ENCODE data around the gene SORCS3. TPM values are rescaled to one million over a fixed set of nuclear protein-coding genes. Genes with fewer than 3 reads are reported as not detected.

The SORCS3 gene
- total RNA-seq, 1 experiment from 2014 or later = not detected

DNA sequence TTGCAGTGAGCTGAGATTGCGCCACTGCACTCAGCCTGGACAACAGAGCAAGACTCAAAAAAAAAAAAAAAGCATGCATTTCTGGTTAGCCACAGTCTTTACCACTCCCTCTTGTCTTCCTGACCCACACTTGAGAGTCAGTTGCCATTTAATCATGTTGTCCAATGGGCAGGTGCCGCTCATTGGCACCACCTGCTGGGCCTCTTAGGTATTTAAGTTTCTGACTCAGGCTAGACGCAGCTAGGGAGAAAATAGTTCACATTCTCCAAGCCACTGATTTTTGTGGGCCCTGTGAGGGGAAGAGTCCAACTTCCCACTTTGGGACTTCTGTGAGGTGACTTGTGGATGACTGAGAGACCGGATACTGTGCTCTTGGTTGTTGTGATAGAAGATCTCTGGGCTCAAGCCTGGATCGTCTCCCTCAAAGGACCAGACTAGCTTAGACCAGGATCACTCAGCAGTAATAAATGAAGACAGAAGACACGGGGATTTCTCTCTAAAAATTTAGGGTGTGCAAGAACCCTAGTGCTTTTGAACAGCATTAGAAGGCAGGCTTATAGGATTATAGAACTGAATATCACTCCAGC lies 26.8 kb upstream of the SORCS3 start:
- H3K36me3 ChIP-seq (ENCODE audit: low read depth) = no peaks in the 10 kb centered on the region
- no peak overlapping the region for H2AFZ ChIP-seq
- H3K27ac ChIP-seq = no peak overlapping the region
- POLR2A ChIA-PET (ENCODE audit: unreplicated experiment) = no interaction called here
- TF ChIP-seq, protein P1, sequence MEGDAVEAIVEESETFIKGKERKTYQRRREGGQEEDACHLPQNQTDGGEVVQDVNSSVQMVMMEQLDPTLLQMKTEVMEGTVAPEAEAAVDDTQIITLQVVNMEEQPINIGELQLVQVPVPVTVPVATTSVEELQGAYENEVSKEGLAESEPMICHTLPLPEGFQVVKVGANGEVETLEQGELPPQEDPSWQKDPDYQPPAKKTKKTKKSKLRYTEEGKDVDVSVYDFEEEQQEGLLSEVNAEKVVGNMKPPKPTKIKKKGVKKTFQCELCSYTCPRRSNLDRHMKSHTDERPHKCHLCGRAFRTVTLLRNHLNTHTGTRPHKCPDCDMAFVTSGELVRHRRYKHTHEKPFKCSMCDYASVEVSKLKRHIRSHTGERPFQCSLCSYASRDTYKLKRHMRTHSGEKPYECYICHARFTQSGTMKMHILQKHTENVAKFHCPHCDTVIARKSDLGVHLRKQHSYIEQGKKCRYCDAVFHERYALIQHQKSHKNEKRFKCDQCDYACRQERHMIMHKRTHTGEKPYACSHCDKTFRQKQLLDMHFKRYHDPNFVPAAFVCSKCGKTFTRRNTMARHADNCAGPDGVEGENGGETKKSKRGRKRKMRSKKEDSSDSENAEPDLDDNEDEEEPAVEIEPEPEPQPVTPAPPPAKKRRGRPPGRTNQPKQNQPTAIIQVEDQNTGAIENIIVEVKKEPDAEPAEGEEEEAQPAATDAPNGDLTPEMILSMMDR (conservative IDR thresholded peaks at IDR 0.05) = peak; percentile 64
- TF ChIP-seq EZH2 (IDR thresholded peaks at IDR 0.05; ENCODE audit: low read depth) = no peak
- no peaks in the 10 kb centered on the region for H3F3A ChIP-seq (ENCODE audit: insufficient read depth, low read depth)
- H3K4me3 ChIP-seq = no peak overlapping the region
- no peaks in the 10 kb centered on the region for H3K9me3 ChIP-seq (ENCODE audit: insufficient read depth, low read depth)
- H3K9me2 ChIP-seq (ENCODE audit: insufficient read depth) = no peaks in the 10 kb centered on the region
- intact Hi-C loops (cut with micrococcal nuclease; ENCODE audit: unreplicated experiment) = loop anchor here (2.0 kb wide), 1 partner anchor 208 kb away; no protein-coding TSS in a partner anchor
- no peaks in the 10 kb centered on the region for H3K27me3 ChIP-seq (ENCODE audit: insufficient read depth, low read depth)
- no TSS peak for BruUV-seq (replicated peaks)
- peak in 1 of 2 experiments; percentile 25 for DNase-seq
- H3K4me2 ChIP-seq = no peak overlapping the region
- CTCF ChIA-PET = interaction anchor here (0.6 kb wide), 1 partner anchor 160 kb away, joined by 7 read pairs; no protein-coding TSS in a partner anchor
- H4K20me1 ChIP-seq (ENCODE audit: insufficient read depth) = no peaks in the 10 kb centered on the region
- no peaks in the 10 kb centered on the region for H3K79me2 ChIP-seq (ENCODE audit: low read depth)
- no peaks in the 10 kb centered on the region for H3K4me1 ChIP-seq (replicated peaks; ENCODE audit: insufficient read depth)

DNA sequence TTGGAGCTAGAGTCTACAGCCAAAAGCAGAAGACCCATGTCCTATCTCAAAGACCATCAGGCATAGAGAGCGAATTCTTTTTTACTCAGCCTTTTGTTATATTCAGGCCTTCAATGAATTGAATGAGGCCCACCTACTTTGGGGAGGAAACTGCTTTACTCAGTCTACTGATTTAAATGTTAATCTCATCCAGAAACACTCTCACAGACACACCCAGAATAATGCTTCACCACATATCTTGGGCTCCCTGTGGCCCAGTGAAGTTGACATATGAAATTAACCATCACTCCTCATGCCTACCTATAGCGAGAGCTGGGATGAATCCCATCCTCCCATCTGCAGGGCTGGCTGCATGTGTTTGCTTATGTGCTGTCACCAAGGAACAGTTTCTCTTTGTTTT lies 26.0 kb upstream of the SORCS3 start:
- H3K9me2 ChIP-seq (ENCODE audit: insufficient read depth) = no peaks in the 10 kb centered on the region
- no peaks in the 10 kb centered on the region for H3K27me3 ChIP-seq (ENCODE audit: insufficient read depth, low read depth)
- POLR2A ChIA-PET (ENCODE audit: unreplicated experiment) = no interaction called here
- no peak overlapping the region for H2AFZ ChIP-seq
- no peak overlapping the region for H3K4me3 ChIP-seq
- no peak overlapping the region for H3K4me2 ChIP-seq
- no peaks in the 10 kb centered on the region for H4K20me1 ChIP-seq (ENCODE audit: insufficient read depth)
- no peak for DNase-seq
- H3K36me3 ChIP-seq (ENCODE audit: low read depth) = no peaks in the 10 kb centered on the region
- no peak for TF ChIP-seq EZH2 (IDR thresholded peaks at IDR 0.05; ENCODE audit: low read depth)
- TF ChIP-seq, protein P1 (conservative IDR thresholded peaks at IDR 0.05) = no peak
- no peaks in the 10 kb centered on the region for H3F3A ChIP-seq (ENCODE audit: insufficient read depth, low read depth)
- H3K79me2 ChIP-seq (ENCODE audit: low read depth) = no peaks in the 10 kb centered on the region
- CTCF ChIA-PET = no interaction called here
- no peaks in the 10 kb centered on the region for H3K9me3 ChIP-seq (ENCODE audit: insufficient read depth, low read depth)
- intact Hi-C loops (cut with micrococcal nuclease; ENCODE audit: unreplicated experiment) = loop anchor here (2.0 kb wide), 1 partner anchor 208 kb away; no protein-coding TSS in a partner anchor
- no peak overlapping the region for H3K27ac ChIP-seq
- no TSS peak for BruUV-seq (replicated peaks)
- no peaks in the 10 kb centered on the region for H3K4me1 ChIP-seq (replicated peaks; ENCODE audit: insufficient read depth)

DNA sequence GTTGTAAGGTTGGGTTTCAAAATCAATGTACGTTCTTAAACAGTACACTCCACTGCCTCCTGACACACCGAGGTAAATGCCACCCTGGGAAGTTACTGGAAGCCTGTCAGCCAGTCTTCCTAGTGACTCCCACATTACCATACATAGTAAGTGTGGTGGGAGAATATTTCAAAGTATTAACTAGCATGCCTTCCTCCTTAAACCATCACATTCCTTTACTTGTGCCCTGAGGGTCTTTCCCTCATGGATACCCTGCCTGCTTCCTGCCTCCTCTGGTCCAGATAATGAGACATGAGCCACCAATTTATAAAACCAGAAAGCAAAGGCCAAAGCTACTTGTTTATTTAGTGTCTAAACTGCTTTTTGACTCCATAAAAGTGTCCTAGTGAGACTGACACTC lies 23.3 kb upstream of the SORCS3 start:
- POLR2A ChIA-PET (ENCODE audit: unreplicated experiment) = no interaction called here
- Histone ChIP-seq H3K4me2 (no peak overlapping the region), H3K9me2 (ENCODE audit: insufficient read depth) (no peaks in the 10 kb centered on the region), H3K27me3 (ENCODE audit: insufficient read depth, low read depth) (no peaks in the 10 kb centered on the region), H3K27ac (no peak overlapping the region), H3K4me3 (no peak overlapping the region), H3F3A (ENCODE audit: insufficient read depth, low read depth) (no peaks in the 10 kb centered on the region), H2AFZ (no peak overlapping the region), H3K79me2 (ENCODE audit: low read depth) (no peaks in the 10 kb centered on the region), H3K4me1 (replicated peaks; ENCODE audit: insufficient read depth) (no peaks in the 10 kb centered on the region), H4K20me1 (ENCODE audit: insufficient read depth) (no peaks in the 10 kb centered on the region), H3K36me3 (ENCODE audit: low read depth) (no peaks in the 10 kb centered on the region), H3K9me3 (ENCODE audit: insufficient read depth, low read depth) (no peaks in the 10 kb centered on the region)
- no peak for DNase-seq
- CTCF ChIA-PET = no interaction called here
- intact Hi-C loops (cut with micrococcal nuclease; ENCODE audit: unreplicated experiment) = no loop called here
- BruUV-seq (replicated peaks) = no TSS peak
- TF ChIP-seq, protein P1 (conservative IDR thresholded peaks at IDR 0.05) = no peak
- TF ChIP-seq EZH2 (IDR thresholded peaks at IDR 0.05; ENCODE audit: low read depth) = no peak
